A549 treated with DMSO at 1 μM for 4 hours (cell line): ENCODE measurements around the gene PRR36. TPM values are rescaled to one million over a fixed set of nuclear protein-coding genes. Genes with fewer than 3 reads are reported as not detected.

Source experiments
- total RNA-seq: library from RNA; stranded (reverse); fragments of 200-300 nt; extraction: Qiagen RNA extraction; gene quantifications from 5 replicates; pipeline ENCODE4 v1.2.3, GENCODE V29; 2022; ENCODE audit warnings: low read depth

Gene PRR36
- total RNA-seq, result 0.20 to 0.48 TPM (median 0.34 TPM) in 5 replicates

DNA sequence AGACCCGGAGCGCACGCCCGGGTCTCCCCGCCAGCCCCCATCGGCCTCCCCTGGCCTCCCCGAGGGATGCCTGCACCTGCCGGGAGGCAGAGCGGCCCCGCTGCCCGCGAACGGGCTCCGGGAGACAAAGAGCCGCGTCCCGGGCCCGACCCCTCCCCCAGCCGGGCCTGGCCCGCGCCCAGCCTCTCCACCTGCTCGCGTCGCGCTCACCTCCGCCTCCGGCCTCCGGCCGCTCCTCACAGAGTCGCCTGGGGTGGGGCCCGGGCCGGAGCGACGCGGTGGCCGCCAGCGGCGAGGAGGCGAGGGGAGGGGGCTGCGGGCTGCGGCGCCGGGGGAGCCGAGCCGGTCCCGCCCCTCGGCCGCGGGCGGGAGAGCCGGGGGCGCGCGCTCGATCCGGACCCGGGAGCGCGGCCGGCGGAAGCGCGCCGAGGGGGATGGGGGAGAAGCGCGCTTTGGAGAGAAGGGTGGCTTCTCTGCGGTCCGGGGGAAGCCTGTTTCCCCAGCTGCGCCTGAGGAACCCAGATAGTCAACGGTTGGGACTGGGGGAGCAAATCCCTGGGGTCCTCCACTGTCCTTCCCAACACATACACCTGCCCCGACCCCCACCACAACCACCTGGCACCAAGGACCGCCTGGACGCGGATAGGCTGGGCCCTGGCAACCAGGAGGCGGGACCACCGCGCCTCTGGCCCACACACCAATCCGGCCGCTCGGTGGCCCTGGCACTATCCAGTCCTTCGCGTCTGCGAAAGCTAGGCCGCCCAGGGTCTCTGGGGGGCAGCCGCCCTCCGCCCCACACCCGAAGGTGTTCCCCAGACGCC lies at the start of gene PRR36:
Gene PRR36, minus strand, starts transcription at position 315 of the 821 bp plus-strand sequence. CDS start 701 bp downstream, outside the sequence.

DNA sequence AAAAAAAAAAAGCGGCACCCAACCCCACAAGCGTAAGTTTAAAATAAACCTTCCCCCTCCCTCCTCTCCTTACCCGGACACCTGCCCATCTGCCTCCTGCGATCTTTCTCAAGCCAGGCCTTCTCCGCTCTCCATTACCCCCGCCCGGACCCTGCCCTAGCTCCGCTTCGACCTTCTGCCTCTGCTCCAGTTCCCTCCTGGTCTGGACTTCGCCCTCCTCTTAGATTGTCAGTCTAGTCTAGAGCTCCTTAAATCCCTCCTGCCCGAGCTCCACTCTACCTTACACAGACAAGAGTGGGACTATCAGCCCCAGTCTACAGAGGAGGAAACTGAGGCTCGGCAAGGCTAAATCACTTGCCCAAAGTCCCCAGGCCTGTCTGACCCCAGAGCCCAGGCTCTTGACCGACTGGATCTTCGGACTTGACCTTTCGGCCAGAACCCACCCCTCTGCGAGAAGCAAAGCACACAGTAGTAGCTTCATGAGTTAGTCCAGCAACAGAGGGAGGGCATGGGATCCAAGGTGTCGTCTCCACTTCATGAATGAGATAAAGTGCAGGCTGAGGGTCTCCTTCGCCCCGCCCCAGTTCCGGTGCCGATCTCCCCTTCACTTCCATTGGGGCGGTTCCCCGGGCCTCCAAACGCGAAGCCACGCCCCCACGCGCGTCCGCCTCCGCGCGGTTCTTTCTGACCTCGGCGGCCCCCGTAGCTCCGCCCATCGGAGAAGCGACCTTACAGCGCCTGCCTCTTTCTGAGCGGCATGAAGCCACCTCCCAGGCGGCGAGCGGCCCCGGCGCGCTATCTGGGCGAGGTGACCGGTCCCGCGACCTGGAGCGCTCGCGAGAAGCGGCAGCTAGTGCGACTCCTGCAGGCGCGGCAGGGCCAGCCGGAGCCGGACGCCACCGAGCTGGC lies 45.7 kb upstream of the PRR36 start, which contains the start of gene SNAPC2:
Gene SNAPC2, plus strand, starts transcription at position 729 of the 909 bp plus-strand sequence. Its CDS starts 29 bp downstream, at position 758.

GRCh38 chr19:7914598-7915045 lies 40.4 kb upstream of the PRR36 start, which contains the start of gene TGFBR3L:
TSS of gene TGFBR3L (plus strand) at chr19:7914830.

DNA sequence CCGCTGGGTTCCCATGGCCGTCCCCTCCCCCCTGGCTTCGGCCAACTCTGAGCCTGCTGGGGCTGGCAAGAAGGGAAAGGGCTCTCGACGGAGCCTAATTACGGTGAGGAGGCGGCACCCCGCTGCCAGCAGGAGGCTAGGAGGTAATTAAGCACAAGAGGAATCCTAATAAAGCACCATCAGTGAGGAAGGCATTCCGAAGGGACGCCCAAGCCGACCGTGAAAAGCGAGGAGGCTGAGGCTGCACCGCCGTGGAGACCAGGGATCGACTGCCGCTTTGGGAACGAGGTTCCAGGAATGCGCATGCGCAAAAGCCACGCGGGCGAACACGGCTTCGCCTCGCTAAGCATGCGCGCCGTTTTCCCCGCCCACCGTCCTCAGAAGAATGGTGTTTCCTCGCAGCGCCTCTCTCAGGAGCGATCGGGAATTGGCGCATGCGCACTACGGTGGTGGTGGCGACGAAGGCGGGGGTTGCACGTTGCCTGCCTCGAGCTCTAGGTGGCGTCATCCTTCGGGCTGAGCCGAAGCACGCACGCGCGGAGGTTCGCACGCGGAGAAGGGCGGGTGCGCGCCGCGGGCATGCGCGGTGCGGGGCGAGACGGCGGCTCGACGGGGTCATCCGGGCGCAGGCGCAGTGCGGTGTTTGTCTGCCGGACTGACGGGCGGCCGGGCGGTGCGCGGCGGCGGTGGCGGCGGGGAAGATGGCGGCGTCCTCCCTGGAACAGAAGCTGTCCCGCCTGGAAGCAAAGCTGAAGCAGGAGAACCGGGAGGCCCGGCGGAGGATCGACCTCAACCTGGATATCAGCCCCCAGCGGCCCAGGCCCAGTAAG lies 29.3 kb upstream of the PRR36 start, which contains the start of gene MAP2K7:
Gene MAP2K7, plus strand, starts transcription at position 634 of the 830 bp plus-strand sequence. Its CDS starts 68 bp downstream, at position 702.

GRCh38 chr19:7888145-7888825 lies 14.1 kb upstream of the PRR36 start, which contains the start of gene LRRC8E:
TSS of gene LRRC8E (plus strand) at chr19:7888510. CDS start at chr19:7895604, 7,094 bp downstream.

GRCh38 chr19:7829561-7830271 lies 44.5 kb downstream of the PRR36 start, which contains the start of gene EVI5L:
TSS of gene EVI5L (plus strand) at chr19:7830218. CDS start at chr19:7846543, 16,325 bp downstream.

Other genes with a start within 250 kb of the PRR36 start
- gene XAB2, start 244.8 kb downstream of the PRR36 start, total RNA-seq, result 22.3 to 28.5 TPM (median 25.5 TPM) in 5 replicates
- gene PET100, start 244.6 kb downstream of the PRR36 start, total RNA-seq, result 44.0 to 65.6 TPM (median 46.6 TPM) in 5 replicates
- gene PCP2, start 240.7 kb downstream of the PRR36 start, total RNA-seq, result not detected in 5 replicates
- gene STXBP2, start 237.3 kb downstream of the PRR36 start, total RNA-seq, result 36.6 to 42.0 TPM (median 39.7 TPM) in 5 replicates
- gene RETN, start 205.3 kb downstream of the PRR36 start, total RNA-seq, result not detected in 5 replicates
- gene MCEMP1, start 197.3 kb downstream of the PRR36 start, total RNA-seq, result not detected in 5 replicates
- gene TRAPPC5, start 193.6 kb downstream of the PRR36 start, total RNA-seq, result 43.8 to 95.6 TPM (median 89.8 TPM) in 5 replicates
- not detected in 5 replicates for gene FCER2, start 172.3 kb downstream of the PRR36 start, total RNA-seq
- not detected in 5 replicates for gene CLEC4G, start 142.3 kb downstream of the PRR36 start, total RNA-seq
- not detected in 5 replicates for gene CD209, start 126.9 kb downstream of the PRR36 start, total RNA-seq
- gene CLEC4M, start 111.1 kb downstream of the PRR36 start, total RNA-seq, result 0.06 TPM in 1 of 5 replicates, not detected in the others
- 1.3 to 1.7 TPM (median 1.5 TPM) in 5 replicates for gene EVI5L, start 44.2 kb downstream of the PRR36 start, total RNA-seq
- 6.1 to 8.9 TPM (median 7.1 TPM) in 5 replicates for gene LRRC8E, start 14.1 kb upstream of the PRR36 start, total RNA-seq
- gene MAP2K7, start 29.5 kb upstream of the PRR36 start, total RNA-seq, result 11.8 to 18.7 TPM (median 16.9 TPM) in 5 replicates
- 0.52 to 1.8 TPM (median 1.7 TPM) in 5 replicates for gene TGFBR3L, start 40.4 kb upstream of the PRR36 start, total RNA-seq
- gene SNAPC2, start 45.9 kb upstream of the PRR36 start, total RNA-seq, result 19.9 to 29.9 TPM (median 28.1 TPM) in 5 replicates
- 10.0 to 22.5 TPM (median 17.0 TPM) in 5 replicates for gene CTXN1, start 51.7 kb upstream of the PRR36 start, total RNA-seq
- 23.8 to 33.8 TPM (median 29.2 TPM) in 5 replicates for gene TIMM44, start 69.3 kb upstream of the PRR36 start, total RNA-seq
- gene ELAVL1, start 131.3 kb upstream of the PRR36 start, total RNA-seq, result 69.1 to 74.2 TPM (median 72.4 TPM) in 5 replicates
- gene CCL25, start 178.4 kb upstream of the PRR36 start, total RNA-seq, result not detected in 5 replicates